Islet precursor cell (in vitro differentiated cells): ENCODE measurements around the gene DUSP22.

Experiments used
- DNase-seq: peaks from one replicate; pipeline ENCODE4 v3.0.0-alpha.2; 2018

Gene DUSP22

GRCh38 chr6:353642-354614 is 61.6 kb downstream of the DUSP22 start:
- DNase-seq: peak; percentile 48

GRCh38 chr6:354631-355280 is 62.5 kb downstream of the DUSP22 start:
- no peak for DNase-seq

- DNase-seq: no peak
These were observed 63.3 kb downstream of the DUSP22 start for GRCh38 chr6:355373-356208.

GRCh38 chr6:356828-357251 is 64.6 kb downstream of the DUSP22 start:
- no peak for DNase-seq

- DNase-seq: no peak
These were observed 65.0 kb downstream of the DUSP22 start for GRCh38 chr6:357261-357790.

GRCh38 chr6:357791-358341 is 65.6 kb downstream of the DUSP22 start:
- no peak for DNase-seq

- no peak for DNase-seq
These were observed 66.1 kb downstream of the DUSP22 start for GRCh38 chr6:358432-358831.

- no peak for DNase-seq
These were observed 66.6 kb downstream of the DUSP22 start for GRCh38 chr6:358847-359246.

GRCh38 chr6:359261-360035 is 67.2 kb downstream of the DUSP22 start:
- no peak for DNase-seq

- DNase-seq: no peak
These were observed 68.1 kb downstream of the DUSP22 start for GRCh38 chr6:360349-360748.

- DNase-seq: no peak
These were observed 68.6 kb downstream of the DUSP22 start for GRCh38 chr6:360764-361373.

GRCh38 chr6:361411-362132 is 69.3 kb downstream of the DUSP22 start:
- DNase-seq: no peak

GRCh38 chr6:362231-362923 is 70.1 kb downstream of the DUSP22 start:
- no peak for DNase-seq

- no peak for DNase-seq
These were observed 70.6 kb downstream of the DUSP22 start for GRCh38 chr6:362924-363249.

- DNase-seq: no peak
These were observed 71.0 kb downstream of the DUSP22 start for GRCh38 chr6:363291-363690.

- DNase-seq: no peak
These were observed 71.6 kb downstream of the DUSP22 start for GRCh38 chr6:363909-364308.

- DNase-seq: no peak
These were observed 72.6 kb downstream of the DUSP22 start for GRCh38 chr6:364609-365540.

- no peak for DNase-seq
These were observed 73.5 kb downstream of the DUSP22 start for GRCh38 chr6:365835-366234.
